Superior temporal gyrus (tissue), 1 donor: ENCODE measurements around the gene DCHS2.

Experiments
- DNase-seq: peaks from one replicate; pipeline ENCODE4 v3.0.0-alpha.2; 2016; ENCODE audit errors: extremely low spot score

Gene DCHS2

GRCh38 chr4:154490583-154491340, 837 bp downstream of the DCHS2 start:
- DNase-seq: no peak

GRCh38 chr4:154490234-154490582, 1.4 kb downstream of the DCHS2 start:
- no peak for DNase-seq

- no peak for DNase-seq
Observed at GRCh38 chr4:154489558-154490233, 1.9 kb downstream of the DCHS2 start.

GRCh38 chr4:154487145-154487544, 4.5 kb downstream of the DCHS2 start:
- no peak for DNase-seq

- no peak for DNase-seq
Observed at GRCh38 chr4:154485127-154485773, 6.3 kb downstream of the DCHS2 start.

GRCh38 chr4:154478547-154478946, 13.1 kb downstream of the DCHS2 start:
- no peak for DNase-seq

- DNase-seq: no peak
Observed at GRCh38 chr4:154478128-154478527, 13.5 kb downstream of the DCHS2 start.

GRCh38 chr4:154476232-154476631, 15.4 kb downstream of the DCHS2 start:
- no peak for DNase-seq

- DNase-seq: no peak
Observed at GRCh38 chr4:154475820-154476219, 15.8 kb downstream of the DCHS2 start.

- no peak for DNase-seq
Observed at GRCh38 chr4:154473497-154473896, 18.1 kb downstream of the DCHS2 start.

- DNase-seq: no peak
Observed at GRCh38 chr4:154472858-154473257, 18.7 kb downstream of the DCHS2 start.

- no peak for DNase-seq
Observed at GRCh38 chr4:154471526-154472331, 19.9 kb downstream of the DCHS2 start.

- DNase-seq: no peak
Observed at GRCh38 chr4:154471032-154471431, 20.6 kb downstream of the DCHS2 start.

- DNase-seq: no peak
Observed at GRCh38 chr4:154467886-154468285, 23.7 kb downstream of the DCHS2 start.

GRCh38 chr4:154466336-154466735, 25.3 kb downstream of the DCHS2 start:
- no peak for DNase-seq

- no peak for DNase-seq
Observed at GRCh38 chr4:154465085-154465484, 26.5 kb downstream of the DCHS2 start.

- no peak for DNase-seq
Observed at GRCh38 chr4:154464654-154465053, 26.9 kb downstream of the DCHS2 start.

GRCh38 chr4:154462081-154462810, 29.4 kb downstream of the DCHS2 start:
- DNase-seq: no peak

- DNase-seq: no peak
Observed at GRCh38 chr4:154457471-154457870, 34.1 kb downstream of the DCHS2 start.

GRCh38 chr4:154456889-154457288, 34.7 kb downstream of the DCHS2 start:
- DNase-seq: no peak

GRCh38 chr4:154456240-154456639, 35.4 kb downstream of the DCHS2 start:
- DNase-seq: no peak
